Measurements from ENCODE around the gene SLC25A25.

- no peak for TF ChIP-seq CTCF (IDR thresholded peaks at IDR 0.05)
- TF ChIP-seq POLR2A (IDR thresholded peaks at IDR 0.05), result peak; percentile 73
Measured at GRCh38 chr9:128101231-128101661, 33.2 kb downstream of the SLC25A25 start.

Measured in right lobe of liver (tissue), 4 donors.